OCI-LY7 (cell line): ENCODE measurements around the gene GFM2. TPM values are rescaled to one million over a fixed set of nuclear protein-coding genes. Genes with fewer than 3 reads are reported as not detected.
"Not testable (repeated sequence)": the region's sequence is repeated elsewhere in the genome, so short reads cannot be mapped to it uniquely, and the experiment has no call there.

Experiments used
- BruUV-seq: library from RNA; stranded (reverse); fragments of 400-500 nt; replicated peaks from 2 replicates; lab custom pipeline; 2021; lab: Mats Ljungman, UMichigan
- CTCF ChIA-PET: fragments of 300-600 bp; sonication (Branson Sonifier 250); formaldehyde crosslinking; loops from one replicate; lab custom pipeline; 2022; ENCODE audit warnings: antibody characterized with exemption; ENCODE audit not compliant: unreplicated experiment; lab: Charles Lee
- POLR2A ChIA-PET: fragments of 300-600 bp; sonication (Branson Sonifier 250); formaldehyde crosslinking; loops from one replicate; lab custom pipeline; 2022; ENCODE audit warnings: antibody characterized with exemption; lab: Charles Lee
- DNase-seq: peaks from one replicate; pipeline ENCODE4 v3.0.0-alpha.2; 2015; ENCODE audit warnings: low spot score
- H2AFZ ChIP-seq: fragments of 200-600 bp; sonication (generic), shearing (Covaris generic); 2 replicates; pipeline ENCODE4 v1.6.1; 2014; ENCODE audit warnings: mild to moderate bottlenecking, antibody characterized with exemption, low read length, moderate library complexity
- H3K27ac ChIP-seq: fragments of 200-600 bp; sonication (generic); 2 replicates; pipeline ENCODE4 v1.5.1; 2014; ENCODE audit warnings: mixed run types, low read depth, mild to moderate bottlenecking, moderate library complexity, low read length, inconsistent platforms; ENCODE audit not compliant: poor library complexity, severe bottlenecking
- H3K36me3 ChIP-seq: fragments of 200-600 bp; sonication (generic); 2 replicates; pipeline ENCODE4 v1.6.1; 2014; ENCODE audit warnings: mild to moderate bottlenecking, antibody characterized with exemption, low read length, moderate library complexity, mixed read lengths; ENCODE audit not compliant: insufficient read depth
- H3K4me1 ChIP-seq: fragments of 200-600 bp; sonication (generic); 2 replicates; pipeline ENCODE4 v1.5.1; 2014; ENCODE audit warnings: mild to moderate bottlenecking, low read length; ENCODE audit not compliant: insufficient read depth, poor library complexity, severe bottlenecking
- H3K4me2 ChIP-seq: fragments of 200-600 bp; sonication (generic); 2 replicates; pipeline ENCODE4 v1.6.1; 2014; ENCODE audit warnings: mild to moderate bottlenecking, low read length
- H3K4me3 ChIP-seq: fragments of 200-600 bp; sonication (generic); 2 replicates; pipeline ENCODE4 v1.5.1; 2014; ENCODE audit warnings: mild to moderate bottlenecking, low read depth, low read length; ENCODE audit not compliant: poor library complexity, severe bottlenecking
- H3K79me2 ChIP-seq: fragments of 200-600 bp; sonication (generic); 2 replicates; pipeline ENCODE4 v1.6.1; 2016; ENCODE audit warnings: low read depth, mild to moderate bottlenecking, low read length, moderate library complexity, mixed read lengths; ENCODE audit not compliant: insufficient read depth
- H3K9me2 ChIP-seq: fragments of 200-600 bp; sonication (generic); 2 replicates; pipeline ENCODE4 v1.6.1; 2016; ENCODE audit warnings: mild to moderate bottlenecking, low read length, mixed read lengths; ENCODE audit not compliant: insufficient read depth
- H3K9me3 ChIP-seq: fragments of 200-600 bp; sonication (generic); 2 replicates; pipeline ENCODE4 v1.6.1; 2014; ENCODE audit warnings: mild to moderate bottlenecking, mixed run types, low read length, mixed read lengths
- H4K20me1 ChIP-seq: fragments of 200-600 bp; sonication (generic); 2 replicates; pipeline ENCODE4 v1.6.1; 2014; ENCODE audit warnings: mild to moderate bottlenecking, antibody characterized with exemption, low read length, moderate library complexity, mixed read lengths; ENCODE audit not compliant: insufficient read depth
- CTCF ChIP-seq: fragments of 200-600 bp; sonication (generic); conservative IDR thresholded peaks from 2 replicates; pipeline ENCODE4 v1.5.1; 2014; ENCODE audit warnings: mild to moderate bottlenecking, antibody characterized with exemption, low read length, moderate library complexity, mixed read lengths
- EZH2phosphoT487 ChIP-seq: fragments of 200-600 bp; sonication (generic); IDR thresholded peaks from 2 replicates; pipeline ENCODE4 v1.6.1; 2018; ENCODE audit warnings: low read depth, borderline replicate concordance, mild to moderate bottlenecking, mixed run types, antibody characterized with exemption, low read length, moderate library complexity, mixed read lengths
- intact Hi-C: fragments of 100-400 bp; cut with micrococcal nuclease; formaldehyde crosslinking; loops from one replicate; pipeline ENCODE4 v1.10.0; 2022; ENCODE audit not compliant: unreplicated experiment
- total RNA-seq, 2 experiments: library from RNA; depleted of rRNA in 1 of 2; stranded (reverse); fragments of >200 nt in 1 of 2; shearing (Covaris generic) in 1 of 2; gene quantifications; 2 replicates each; pipeline ENCODE4 v1.2.3, GENCODE V29; 2014 to 2022

The GFM2 gene
- total RNA-seq, 2 experiments from 2014 or later = 35.0 to 36.9 TPM

DNA sequence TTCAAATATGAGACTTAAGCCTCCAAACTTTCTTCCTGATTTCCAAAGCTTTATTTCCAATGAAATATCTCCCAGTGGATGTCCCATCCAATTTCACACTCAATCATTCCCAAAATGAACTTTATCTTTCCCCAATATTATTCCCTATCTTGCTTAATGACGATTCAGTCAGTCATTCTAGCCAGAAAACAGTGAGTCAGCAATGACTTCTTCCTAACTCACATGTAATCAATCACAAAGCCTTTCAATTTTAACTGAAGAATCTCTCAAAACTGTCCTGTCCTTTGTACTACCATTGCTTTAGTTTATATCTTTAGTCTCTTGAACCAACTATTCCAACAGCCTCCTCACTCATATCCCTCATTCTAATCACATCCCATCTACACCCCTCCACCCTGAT, 35.0 kb upstream of the GFM2 start:
- H3K4me3 ChIP-seq = no peak overlapping the region
- H3K79me2 ChIP-seq = no peaks in the 10 kb centered on the region
- H3K36me3 ChIP-seq = no peaks in the 10 kb centered on the region
- no peak overlapping the region for H2AFZ ChIP-seq
- no peak for DNase-seq
- H3K9me2 ChIP-seq = no peaks in the 10 kb centered on the region
- H3K9me3 ChIP-seq = no peaks in the 10 kb centered on the region
- no peaks in the 10 kb centered on the region for H3K4me1 ChIP-seq
- H3K27ac ChIP-seq = no peak overlapping the region
- no peaks in the 10 kb centered on the region for H4K20me1 ChIP-seq
- CTCF ChIA-PET = no interaction called here
- BruUV-seq = no TSS peak
- intact Hi-C loops = no loop called here
- POLR2A ChIA-PET = no interaction called here
- no peak for TF ChIP-seq EZH2phosphoT487
- no peak for TF ChIP-seq CTCF
- H3K4me2 ChIP-seq = no peak overlapping the region

DNA sequence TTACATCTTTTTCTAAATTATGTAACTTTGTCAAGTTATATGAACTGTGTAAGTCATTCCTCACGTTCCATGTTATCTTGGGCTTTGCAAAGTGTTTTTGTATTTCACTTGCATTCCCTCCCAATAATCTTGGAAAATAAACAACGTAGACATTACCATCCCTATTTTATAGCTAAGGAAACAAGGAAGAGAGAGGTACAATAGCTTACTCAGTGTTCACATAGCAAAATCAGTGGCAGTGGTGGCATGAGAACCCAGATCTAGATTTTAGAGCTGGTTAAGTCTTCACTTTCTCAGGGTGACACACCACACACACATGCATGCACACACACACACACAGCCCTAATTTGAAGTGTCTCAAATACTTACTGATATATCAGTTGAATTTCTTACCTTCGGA, 34.3 kb upstream of the GFM2 start:
- Histone ChIP-seq H3K4me1 (no peaks in the 10 kb centered on the region), H4K20me1 (no peaks in the 10 kb centered on the region), H3K4me2 (no peak overlapping the region), H3K9me2 (no peaks in the 10 kb centered on the region), H3K79me2 (no peaks in the 10 kb centered on the region), H3K9me3 (no peaks in the 10 kb centered on the region), H3K36me3 (no peaks in the 10 kb centered on the region), H3K4me3 (no peak overlapping the region), H2AFZ (no peak overlapping the region), H3K27ac (no peak overlapping the region)
- no TSS peak for BruUV-seq
- ChIA-PET CTCF (no interaction called here), POLR2A (interaction anchor here (0.5 kb wide), 1 partner anchor 155 kb away, joined by 3 read pairs; no protein-coding TSS in a partner anchor)
- intact Hi-C loops = no loop called here
- DNase-seq = no peak
- TF ChIP-seq EZH2phosphoT487 (no peak), CTCF (no peak)

- no peaks in the 10 kb centered on the region for H3K9me2 ChIP-seq
- no peaks in the 10 kb centered on the region for H3K79me2 ChIP-seq
- no peak for TF ChIP-seq EZH2phosphoT487
- no peak for TF ChIP-seq CTCF
- no peak overlapping the region for H2AFZ ChIP-seq
- ChIA-PET POLR2A (interaction anchor here (0.6 to 0.7 kb wide), 2 partner anchors 162 to 1465 kb away, joined by 3 read pairs; no protein-coding TSS in a partner anchor), CTCF (no interaction called here)
- intact Hi-C loops = no loop called here
- DNase-seq = no peak
- no peak overlapping the region for H3K27ac ChIP-seq
- H3K4me1 ChIP-seq = no peaks in the 10 kb centered on the region
- no TSS peak for BruUV-seq
- no peaks in the 10 kb centered on the region for H3K36me3 ChIP-seq
- no peak overlapping the region for H3K4me3 ChIP-seq
- no peaks in the 10 kb centered on the region for H4K20me1 ChIP-seq
- no peaks in the 10 kb centered on the region for H3K9me3 ChIP-seq
- no peak overlapping the region for H3K4me2 ChIP-seq
Observed at GRCh38 chr5:74798977-74799911, 32.3 kb upstream of the GFM2 start.

- H3K27ac ChIP-seq, H3K79me2 ChIP-seq, POLR2A ChIA-PET, H3K9me3 ChIP-seq, intact Hi-C loops, H3K9me2 ChIP-seq, H3K4me3 ChIP-seq, H3K36me3 ChIP-seq, CTCF ChIA-PET, H4K20me1 ChIP-seq, H3K4me1 ChIP-seq, H2AFZ ChIP-seq, H3K4me2 ChIP-seq, BruUV-seq, DNase-seq: not testable (repeated sequence)
Observed at GRCh38 chr5:74791669-74792068, 24.8 kb upstream of the GFM2 start.
